Heart right ventricle (tissue), 16 donors: ENCODE measurements around the gene ZNF208. TPM values are rescaled to one million over a fixed set of nuclear protein-coding genes. Genes with fewer than 3 reads are reported as not detected.

Experiments used
- ATAC-seq, 8 donors: fragments of 200-7000 bp; cut with Tn5 transposase; one replicate each; pipeline ENCODE4 v1.9.1; 2020; ENCODE audit warnings: mild to moderate bottlenecking in 8 of 8, moderate library complexity in 8 of 8, moderate number of reproducible peaks in 1 of 8
- DNase-seq, 2 donors: peaks; one replicate each; pipeline ENCODE4 v3.0.0-alpha.2; 2020
- H3K27ac ChIP-seq, 10 donors: fragments of 200-600 bp; sonication (generic) in 2 of 10; one replicate each; pipeline versions ENCODE4 v1.5.0 to v1.8.0; 2020 to 2022; ENCODE audit warnings: mild to moderate bottlenecking in 3 of 10
- H3K27me3 ChIP-seq, 7 donors: fragments of 200-600 bp; one replicate each; pipeline ENCODE4 v1.8.0; 2021 to 2022; ENCODE audit warnings: mild to moderate bottlenecking in 2 of 7
- H3K36me3 ChIP-seq, 9 donors: fragments of 200-600 bp; sonication (generic) in 1 of 9; one replicate each; pipeline versions ENCODE4 v1.5.0 to v1.8.0; 2020 to 2022; ENCODE audit warnings: mild to moderate bottlenecking in 2 of 9
- H3K4me1 ChIP-seq, 9 donors: fragments of 200-600 bp; sonication (generic) in 1 of 9; one replicate each; pipeline versions ENCODE4 v1.5.0 to v1.8.0; 2020 to 2022; ENCODE audit warnings: mild to moderate bottlenecking in 4 of 9
- H3K4me3 ChIP-seq, 10 donors: fragments of 200-600 bp; sonication (generic) in 2 of 10; one replicate each; pipeline versions ENCODE4 v1.5.0 to v1.8.0; 2020 to 2022; ENCODE audit warnings: mild to moderate bottlenecking in 7 of 10, moderate library complexity in 2 of 10
- H3K9me3 ChIP-seq, 11 donors: fragments of 200-600 bp in 10 of 11; sonication (generic) in 2 of 11; one replicate each; pipeline versions ENCODE4 v1.5.0 to v1.8.0; 2013 to 2022; ENCODE audit warnings: mild to moderate bottlenecking in 2 of 11, control low read depth in 1 of 11, moderate library complexity in 1 of 11
- WGBS, 2 donors: extraction: QIAGEN DNeasy Blood & Tissue Kit; methylation state at CpG; one replicate each; pipeline ENCODE4 v1.1.7; 2013; ENCODE audit warnings: inconsistent platforms in 1 of 2; 5-methylcytosine and 5-hydroxymethylcytosine counted together
- intact Hi-C, 10 donors: fragments of 100-400 bp; cut with DNase I; formaldehyde crosslinking; loops; one replicate each; pipeline versions ENCODE4 v1.11.1 to v1.14.2; 2022
- polyA plus RNA-seq, 2 donors: library from polyadenylated mRNA; stranded (reverse); fragments of 200-250 nt; gene quantifications; one replicate each; pipeline ENCODE4 v1.2.3, GENCODE V29; 2013
- total RNA-seq, 10 donors: library from RNA; stranded (reverse); fragmentation: NEBNext Ultra II Directional in 3 of 10; extraction: Animal tissue kit (Norgen Biotek cat#: 25700) in 3 of 10; gene quantifications; one replicate each; pipeline versions ENCODE4 v1.2.1 to v1.2.4, GENCODE V29; 2021 to 2023
- TF ChIP-seq, protein P1 (sequence below), 9 donors: fragments of 200-600 bp; sonication (generic) in 2 of 9; IDR thresholded peaks; one replicate each; pipeline versions ENCODE4 v1.5.0 to v1.8.0; 2021 to 2022; ENCODE audit warnings: antibody characterized with exemption in 9 of 9, mild to moderate bottlenecking in 5 of 9, moderate library complexity in 1 of 9
- donor health status: Arrhythmogenic right ventricular cardiomyopathy.
- donor health status: ischemic (EF 13 %, LVEDD 7.1; RV severe dilation, severe dysfunction).
- donor health status: healthy with polysubstance abuse.
- donor health status: DM: no; HTN: yes; CAD: no.
- donor health status: DM: no; HTN: no; CAD: no.
- donor health status: ischemic (EF 25% LVEDD 6.9; RV normal size, moderate dysfunction).
- donor health status: ischemic (EF 25% LVEDD 5.7; RV mildly dilated, moderate dysfunction).
- donor health status: healthy.
- donor health status: DM: yes; HTN: yes; CAD: no.
- donor health status: Ischemic cardiomyopathy.
- donor health status: ischemic (EF 35%, LVEDD 5.7; RV mildly dilated, moderate dysfunction).
- donor health status: nonischemic (EF 11% LVEDD 7.7; RV severe dilation, severe dysfunction).
- donor health status: DM: yes; HTN: yes; CAD: no.
- donor health status: PGD.
- donor health status: ischemic (EF 29% LVEDD 5.4; RV normal size, mild dysfunction).
- donor health status: nonischemic (EF 23%, LVEDD 6.1; RV moderate dilation, normal function).

ZNF208 gene
- total and polyA plus RNA-seq, 12 donors, result 2.8 to 37.9 (median 16.8) TPM

DNA sequence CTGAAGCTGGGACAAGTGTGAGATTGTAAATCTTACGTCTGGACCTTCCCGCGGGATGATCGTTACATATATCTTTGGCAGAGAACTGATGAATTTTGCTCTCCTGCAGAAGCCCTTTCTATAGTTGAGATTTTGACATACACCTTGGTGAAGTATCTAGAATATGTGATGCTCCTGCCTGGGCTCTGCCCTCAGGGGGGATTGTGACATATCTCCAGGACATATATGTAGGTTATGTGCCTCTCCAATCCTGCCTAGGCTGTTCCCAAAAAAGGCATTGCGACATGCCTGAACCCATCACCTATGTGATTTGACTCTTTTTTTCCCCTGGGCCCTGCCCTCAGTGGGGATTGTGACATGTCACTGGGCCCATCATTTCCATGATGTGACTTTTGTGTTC, 76.6 kb downstream of the ZNF208 start:
- TF ChIP-seq, protein P1, sequence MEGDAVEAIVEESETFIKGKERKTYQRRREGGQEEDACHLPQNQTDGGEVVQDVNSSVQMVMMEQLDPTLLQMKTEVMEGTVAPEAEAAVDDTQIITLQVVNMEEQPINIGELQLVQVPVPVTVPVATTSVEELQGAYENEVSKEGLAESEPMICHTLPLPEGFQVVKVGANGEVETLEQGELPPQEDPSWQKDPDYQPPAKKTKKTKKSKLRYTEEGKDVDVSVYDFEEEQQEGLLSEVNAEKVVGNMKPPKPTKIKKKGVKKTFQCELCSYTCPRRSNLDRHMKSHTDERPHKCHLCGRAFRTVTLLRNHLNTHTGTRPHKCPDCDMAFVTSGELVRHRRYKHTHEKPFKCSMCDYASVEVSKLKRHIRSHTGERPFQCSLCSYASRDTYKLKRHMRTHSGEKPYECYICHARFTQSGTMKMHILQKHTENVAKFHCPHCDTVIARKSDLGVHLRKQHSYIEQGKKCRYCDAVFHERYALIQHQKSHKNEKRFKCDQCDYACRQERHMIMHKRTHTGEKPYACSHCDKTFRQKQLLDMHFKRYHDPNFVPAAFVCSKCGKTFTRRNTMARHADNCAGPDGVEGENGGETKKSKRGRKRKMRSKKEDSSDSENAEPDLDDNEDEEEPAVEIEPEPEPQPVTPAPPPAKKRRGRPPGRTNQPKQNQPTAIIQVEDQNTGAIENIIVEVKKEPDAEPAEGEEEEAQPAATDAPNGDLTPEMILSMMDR (IDR thresholded peaks at IDR 0.05), result no peak

DNA sequence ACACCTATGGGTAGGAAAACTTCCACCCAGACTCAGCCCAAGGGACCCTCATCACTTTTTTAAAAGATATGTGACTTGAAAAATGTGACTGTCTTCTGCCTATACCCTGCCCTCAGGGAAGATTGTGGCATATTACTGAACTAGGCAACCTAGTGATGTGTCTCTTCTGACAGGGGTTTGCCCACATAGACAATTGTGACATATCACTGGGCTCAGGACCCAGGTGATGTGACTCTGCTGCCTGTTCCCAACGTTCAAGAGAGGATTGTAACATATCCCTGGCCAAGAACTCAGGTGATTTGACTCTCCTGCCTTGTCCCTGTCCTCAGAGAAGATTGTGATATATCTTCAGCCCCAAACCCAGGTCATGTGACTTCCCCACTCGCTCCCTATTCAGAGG, 88.5 kb downstream of the ZNF208 start:
- TF ChIP-seq, protein P1 (IDR thresholded peaks at IDR 0.05), result no peak
- intact Hi-C loops, result no loop called here
- WGBS, 2 donors, result 28 to 29% methylated on average over 2 of the region's 2 CpGs
- H3K4me3 ChIP-seq, result no peak overlapping the region
- ATAC-seq (no peak), DNase-seq (no peak)
- H3K27me3 ChIP-seq, result no peaks in the 10 kb centered on the region
- no peak overlapping the region for H3K27ac ChIP-seq
- H3K9me3 ChIP-seq, result peaks cover 0 to 89% (median 6%) of the 10 kb centered on the region in 11 donors
- no peaks in the 10 kb centered on the region for H3K36me3 ChIP-seq
- no peaks in the 10 kb centered on the region for H3K4me1 ChIP-seq

More for the DNA sequence above, 76.6 kb downstream of the ZNF208 start:
- Histone ChIP-seq H3K27ac (no peak overlapping the region), H3K36me3 (no peaks in the 10 kb centered on the region), H3K4me1 (no peaks in the 10 kb centered on the region), H3K9me3 (peaks cover 0 to 75% (median 9%) of the 10 kb centered on the region in 11 donors), H3K27me3 (no peaks in the 10 kb centered on the region), H3K4me3 (no peak overlapping the region)
- intact Hi-C loops, result no loop called here
- 93% methylated on average over 5 of the region's 5 CpGs for WGBS, 2 donors
- DNase-seq (no peak), ATAC-seq (no peak)

- Histone ChIP-seq H3K4me3 (no peak overlapping the region), H3K4me1 (no peaks in the 10 kb centered on the region), H3K9me3 (peaks cover 0 to 89% (median 6%) of the 10 kb centered on the region in 11 donors), H3K36me3 (no peaks in the 10 kb centered on the region), H3K27ac (no peak overlapping the region), H3K27me3 (no peaks in the 10 kb centered on the region)
- no peak for DNase-seq
- 81 to 82% methylated on average over 3 of the region's 3 CpGs for WGBS, 2 donors
- TF ChIP-seq, protein P1 (IDR thresholded peaks at IDR 0.05), result no peak
- ATAC-seq, result no peak
- intact Hi-C loops, result no loop called here
Measured at GRCh38 chr19:21921691-21922180, 89.0 kb downstream of the ZNF208 start.

GRCh38 chr19:21915411-21915810, 95.3 kb downstream of the ZNF208 start:
- intact Hi-C loops, result no loop called here
- Histone ChIP-seq H3K4me3 (no peak overlapping the region), H3K4me1 (no peaks in the 10 kb centered on the region), H3K36me3 (no peaks in the 10 kb centered on the region), H3K27me3 (no peaks in the 10 kb centered on the region), H3K27ac (no peak overlapping the region), H3K9me3 (peaks cover 0 to 87% (median 2%) of the 10 kb centered on the region in 11 donors)
- ATAC-seq (no peak), DNase-seq (no peak)
- WGBS, 2 donors, result 35 to 39% methylated on average over 3 of the region's 3 CpGs
- TF ChIP-seq, protein P1 (IDR thresholded peaks at IDR 0.05), result no peak
